Thoracic aorta (tissue), 2 donors: ENCODE results near the gene CDCA3. TPM values are rescaled to one million over a fixed set of nuclear protein-coding genes. Genes with fewer than 3 reads are reported as not detected.

Experiments
- ATAC-seq: fragments of 150-250 bp; one replicate; pipeline ENCODE4 v1.8.0; 2017; ENCODE audit warnings: low read depth; ENCODE audit not compliant: insufficient number of reproducible peaks, low FRiP score
- DNase-seq: peaks from one replicate; pipeline ENCODE4 v3.0.0-alpha.2; 2020; ENCODE audit warnings: low spot score
- H3K27ac ChIP-seq, 2 donors: fragments of 200-600 bp; sonication (generic); 1 replicate in 1 of 2; 2 replicates in 1 of 2; pipeline ENCODE4 v1.5.1; 2016; ENCODE audit warnings: mild to moderate bottlenecking in 2 of 2, moderate library complexity in 2 of 2
- H3K27me3 ChIP-seq: fragments of 200-600 bp; sonication (generic); replicated peaks from 2 replicates; pipeline ENCODE4 v1.6.0; 2016; ENCODE audit warnings: mild to moderate bottlenecking; ENCODE audit not compliant: insufficient read depth
- H3K36me3 ChIP-seq: fragments of 200-600 bp; sonication (generic); one replicate; pipeline ENCODE4 v1.5.1; 2016
- H3K4me1 ChIP-seq, 2 donors: fragments of 200-600 bp; sonication (generic); 1 replicate in 1 of 2; 2 replicates in 1 of 2; pipeline versions ENCODE4 v1.5.1 to v1.6.0; 2016; ENCODE audit warnings: low read depth in 2 of 2, mild to moderate bottlenecking in 1 of 2; ENCODE audit not compliant: control insufficient read depth in 1 of 2
- H3K4me3 ChIP-seq: fragments of 200-600 bp; sonication (generic); 2 replicates; pipeline ENCODE4 v1.5.1; 2016; ENCODE audit warnings: mild to moderate bottlenecking
- H3K9me3 ChIP-seq: fragments of 200-600 bp; sonication (generic); 2 replicates; pipeline ENCODE4 v1.5.1; 2016
- CTCF ChIP-seq: fragments of 200-600 bp; sonication (generic); IDR thresholded peaks from one replicate; pipeline ENCODE4 v1.5.1; 2019; ENCODE audit warnings: antibody characterized with exemption
- total RNA-seq, 2 donors: library from RNA; depleted of rRNA; stranded (reverse); fragments of >200 nt; gene quantifications; one replicate each; pipeline versions ENCODE4 v1.1.0 to v1.2.3, GENCODE V29; 2016

The CDCA3 gene
- total RNA-seq, 2 donors from 2014 or later, result 1.8 to 1.9 TPM

- Histone ChIP-seq H3K4me1 (peaks cover 7 to 37% of the 10 kb centered on the region in 2 donors), H3K36me3 (peaks cover 9% of the 10 kb centered on the region), H3K4me3 (peak within 1 kb of the TSS; percentile 84), H3K27me3 (peaks cover 5% of the 10 kb centered on the region), H3K9me3 (no peaks in the 10 kb centered on the region), H3K27ac (peak within 1 kb of the TSS; percentile 81 to 89)
- ATAC-seq (peak; percentile 10), DNase-seq (no peak)
- TF ChIP-seq CTCF, result no peak
Observed at GRCh38 chr12:6827982-6828780, 22.9 kb downstream of the CDCA3 start, which contains the start of gene P3H3. Gene P3H3 (plus strand): TSS chr12:6828407. CDS start chr12:6828441, 34 bp downstream.

DNA sequence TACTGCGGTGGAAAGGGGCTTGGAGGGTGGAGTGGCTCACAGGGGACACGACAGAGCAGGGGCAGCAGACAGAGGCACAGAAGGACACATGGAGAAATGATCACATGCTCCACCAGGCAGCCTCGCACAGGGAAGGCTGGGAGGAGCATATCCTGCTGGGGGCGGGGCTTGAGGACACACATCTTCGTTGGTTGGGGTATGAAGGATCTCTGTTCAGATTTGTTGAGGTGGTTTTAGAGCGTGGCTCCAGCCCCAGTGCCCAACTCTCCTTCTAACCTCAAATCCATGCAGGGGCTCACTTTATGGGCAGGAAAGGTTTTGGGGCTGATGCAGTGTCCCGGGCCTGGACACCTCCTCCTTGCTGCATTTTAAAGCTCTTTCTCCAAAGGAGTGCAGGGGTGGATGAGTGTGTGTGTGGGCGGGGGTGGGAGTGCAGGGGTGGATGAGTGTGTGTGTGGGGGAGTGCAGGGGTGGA lies 23.6 kb downstream of the CDCA3 start:
- peaks cover 10% of the 10 kb centered on the region for H3K27me3 ChIP-seq
- H3K4me3 ChIP-seq, result peak overlapping the region; percentile 55
- H3K27ac ChIP-seq, result peak overlapping the region; percentile 27 to 43
- peaks cover 7 to 34% of the 10 kb centered on the region in 2 donors for H3K4me1 ChIP-seq
- H3K36me3 ChIP-seq, result peaks cover 9% of the 10 kb centered on the region
- DNase-seq, result peak; percentile 63
- TF ChIP-seq CTCF, result no peak
- no peak for ATAC-seq
- H3K9me3 ChIP-seq, result no peaks in the 10 kb centered on the region

DNA sequence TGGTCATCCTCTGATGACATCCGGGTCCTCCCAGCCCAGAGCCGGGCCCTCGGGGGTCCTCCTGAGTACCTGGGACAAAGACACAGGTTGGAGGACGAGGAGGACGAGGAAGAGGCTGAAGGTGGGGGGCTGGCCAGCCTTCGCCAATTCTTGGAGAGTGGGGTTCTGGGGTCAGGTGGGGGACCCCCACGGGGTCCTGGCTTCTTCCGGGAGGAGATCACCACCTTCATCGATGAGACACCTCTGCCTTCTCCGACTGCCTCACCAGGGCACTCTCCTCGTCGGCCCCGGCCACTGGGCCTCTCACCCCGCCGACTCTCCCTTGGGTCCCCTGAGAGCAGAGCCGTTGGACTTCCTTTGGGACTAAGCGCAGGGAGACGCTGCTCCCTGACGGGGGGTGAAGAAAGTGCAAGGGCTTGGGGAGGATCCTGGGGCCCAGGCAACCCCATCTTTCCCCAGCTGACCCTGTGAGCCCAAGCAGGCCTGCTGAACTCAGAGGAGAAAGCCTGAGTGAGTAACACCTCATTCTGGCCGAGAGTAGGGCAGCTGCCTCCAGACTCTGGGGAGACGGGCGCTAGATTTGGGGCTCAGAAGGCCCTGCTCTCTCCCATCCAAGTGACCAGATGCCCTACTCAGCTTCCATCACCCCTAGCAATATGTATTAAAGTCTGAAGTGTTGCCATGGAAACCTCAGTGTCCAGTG lies 24.2 kb downstream of the CDCA3 start:
- H3K4me3 ChIP-seq, result peak overlapping the region; percentile 55
- DNase-seq (no peak), ATAC-seq (no peak)
- H3K27ac ChIP-seq, result peak overlapping the region; percentile 27 to 43
- peaks cover 9% of the 10 kb centered on the region for H3K36me3 ChIP-seq
- peaks cover 11 to 40% of the 10 kb centered on the region in 2 donors for H3K4me1 ChIP-seq
- TF ChIP-seq CTCF, result no peak
- peaks cover 10% of the 10 kb centered on the region for H3K27me3 ChIP-seq
- no peaks in the 10 kb centered on the region for H3K9me3 ChIP-seq

GRCh38 chr12:6826125-6826733 lies 24.9 kb downstream of the CDCA3 start:
- H3K27ac ChIP-seq, result no peak overlapping the region
- H3K4me1 ChIP-seq, result peaks cover 12 to 46% of the 10 kb centered on the region in 2 donors

More at GRCh38 chr12:6826125-6826733, 24.9 kb downstream of the CDCA3 start:
- ATAC-seq (no peak), DNase-seq (no peak)
- no peaks in the 10 kb centered on the region for H3K9me3 ChIP-seq
- peaks cover 4% of the 10 kb centered on the region for H3K36me3 ChIP-seq
- H3K27me3 ChIP-seq, result peaks cover 10% of the 10 kb centered on the region
- TF ChIP-seq CTCF, result no peak
- H3K4me3 ChIP-seq, result no peak overlapping the region
